ENCODE data around the gene LILRB1.
"Not testable (repeated sequence)": the region's sequence is repeated elsewhere in the genome, so short reads cannot be mapped to it uniquely, and the experiment has no call there.

Gene LILRB1

DNA sequence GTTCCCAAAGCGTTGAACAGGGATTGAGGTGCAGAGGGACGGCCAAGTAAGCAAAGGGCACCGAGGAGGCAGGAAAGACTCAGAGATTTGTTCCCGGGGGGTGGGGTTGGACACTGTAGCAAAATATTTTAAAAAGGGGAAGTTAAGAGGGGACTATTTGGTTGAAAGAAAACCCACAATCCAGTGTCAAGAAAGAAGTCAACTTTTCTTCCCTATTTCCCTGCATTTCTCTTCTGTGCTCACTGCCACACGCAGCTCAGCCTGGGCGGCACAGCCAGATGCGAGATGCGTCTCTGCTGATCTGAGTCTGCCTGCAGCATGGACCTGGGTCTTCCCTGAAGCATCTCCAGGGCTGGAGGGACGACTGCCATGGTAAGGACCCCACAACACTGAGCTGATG is at the start of gene LILRB1:
Gene LILRB1 (plus strand): TSS at position 223 of the 400 bp plus-strand sequence. CDS start 590 bp downstream, outside the sequence.
- peaks cover 62% of the 10 kb centered on the region for H3K4me1 ChIP-seq (ENCODE audit: insufficient read depth, low read length, poor library complexity, severe bottlenecking)
- not testable (repeated sequence) for H3K27me3 ChIP-seq (ENCODE audit: insufficient read depth, low read length, poor library complexity, severe bottlenecking); H3K36me3 ChIP-seq (ENCODE audit: insufficient read depth, low read length); H3F3A ChIP-seq (ENCODE audit: low read depth); H4K20me1 ChIP-seq (ENCODE audit: insufficient read depth, low read length, poor library complexity, severe bottlenecking); H3K9me3 ChIP-seq (ENCODE audit: insufficient read depth, low read depth, low read length); H3K9me2 ChIP-seq (replicated peaks; ENCODE audit: low read depth, low read length); H3K79me2 ChIP-seq (ENCODE audit: insufficient read depth, low read length)
- peak within 1 kb of the TSS; percentile 40 for H3K9ac ChIP-seq (ENCODE audit: low read depth, low read length, poor library complexity, severe bottlenecking)
- peak within 1 kb of the TSS; percentile 70; the same call in 1 of the 2 replicates for H2AFZ ChIP-seq (ENCODE audit: low read length)
- H3K4me2 ChIP-seq (ENCODE audit: low read depth, low read length, poor library complexity, severe bottlenecking), result peak within 1 kb of the TSS; percentile 71
- H3K4me3 ChIP-seq (ENCODE audit: low read length, poor library complexity, severe bottlenecking), result peak within 1 kb of the TSS; percentile 48

DNA sequence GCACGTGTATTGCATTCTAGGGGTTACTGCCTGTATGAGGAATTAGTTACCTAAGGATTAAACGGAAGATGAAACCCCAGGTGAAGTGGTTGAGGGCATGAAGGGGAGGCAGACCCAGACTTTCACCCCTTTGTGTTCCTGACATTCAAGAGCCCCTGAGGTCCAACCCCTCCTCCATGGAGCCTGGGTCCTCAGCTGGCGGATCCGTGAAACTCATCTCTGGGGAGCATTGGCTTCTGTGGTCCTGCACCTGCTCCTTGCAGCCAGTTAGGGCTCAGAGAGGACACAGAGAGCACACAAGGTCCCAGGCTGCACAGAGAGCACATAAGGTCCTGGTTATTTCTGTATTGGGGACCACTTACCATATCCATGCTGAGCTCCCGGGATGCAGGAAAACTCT is 43.9 kb upstream of the LILRB1 start:
- Histone ChIP-seq H3K4me1 (ENCODE audit: insufficient read depth, low read length, poor library complexity, severe bottlenecking) (no peaks in the 10 kb centered on the region), H3K4me3 (ENCODE audit: low read length, poor library complexity, severe bottlenecking) (no peak overlapping the region), H3K9ac (ENCODE audit: low read depth, low read length, poor library complexity, severe bottlenecking) (no peak overlapping the region), H3K36me3 (ENCODE audit: insufficient read depth, low read length) (no peaks in the 10 kb centered on the region), H4K20me1 (ENCODE audit: insufficient read depth, low read length, poor library complexity, severe bottlenecking) (no peaks in the 10 kb centered on the region), H3K27me3 (ENCODE audit: insufficient read depth, low read length, poor library complexity, severe bottlenecking) (no peaks in the 10 kb centered on the region), H3K4me2 (ENCODE audit: low read depth, low read length, poor library complexity, severe bottlenecking) (no peak overlapping the region), H3F3A (ENCODE audit: low read depth) (no peaks in the 10 kb centered on the region), H2AFZ (ENCODE audit: low read length) (no peak overlapping the region), H3K9me3 (ENCODE audit: insufficient read depth, low read depth, low read length) (no peaks in the 10 kb centered on the region), H3K79me2 (ENCODE audit: insufficient read depth, low read length) (no peaks in the 10 kb centered on the region), H3K9me2 (replicated peaks; ENCODE audit: low read depth, low read length) (no peaks in the 10 kb centered on the region)
- TF ChIP-seq, protein P1, sequence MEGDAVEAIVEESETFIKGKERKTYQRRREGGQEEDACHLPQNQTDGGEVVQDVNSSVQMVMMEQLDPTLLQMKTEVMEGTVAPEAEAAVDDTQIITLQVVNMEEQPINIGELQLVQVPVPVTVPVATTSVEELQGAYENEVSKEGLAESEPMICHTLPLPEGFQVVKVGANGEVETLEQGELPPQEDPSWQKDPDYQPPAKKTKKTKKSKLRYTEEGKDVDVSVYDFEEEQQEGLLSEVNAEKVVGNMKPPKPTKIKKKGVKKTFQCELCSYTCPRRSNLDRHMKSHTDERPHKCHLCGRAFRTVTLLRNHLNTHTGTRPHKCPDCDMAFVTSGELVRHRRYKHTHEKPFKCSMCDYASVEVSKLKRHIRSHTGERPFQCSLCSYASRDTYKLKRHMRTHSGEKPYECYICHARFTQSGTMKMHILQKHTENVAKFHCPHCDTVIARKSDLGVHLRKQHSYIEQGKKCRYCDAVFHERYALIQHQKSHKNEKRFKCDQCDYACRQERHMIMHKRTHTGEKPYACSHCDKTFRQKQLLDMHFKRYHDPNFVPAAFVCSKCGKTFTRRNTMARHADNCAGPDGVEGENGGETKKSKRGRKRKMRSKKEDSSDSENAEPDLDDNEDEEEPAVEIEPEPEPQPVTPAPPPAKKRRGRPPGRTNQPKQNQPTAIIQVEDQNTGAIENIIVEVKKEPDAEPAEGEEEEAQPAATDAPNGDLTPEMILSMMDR (conservative IDR thresholded peaks at IDR 0.05; ENCODE audit: low read length), result no peak
- TF ChIP-seq EZH2phosphoT487 (IDR thresholded peaks at IDR 0.05; ENCODE audit: borderline replicate concordance), result no peak

- H3K4me3 ChIP-seq (ENCODE audit: low read length, poor library complexity, severe bottlenecking), result no peak overlapping the region
- no peaks in the 10 kb centered on the region for H3K79me2 ChIP-seq (ENCODE audit: insufficient read depth, low read length)
- H2AFZ ChIP-seq (ENCODE audit: low read length), result no peak overlapping the region
- TF ChIP-seq, protein P1 (conservative IDR thresholded peaks at IDR 0.05; ENCODE audit: low read length), result no peak
- no peak for TF ChIP-seq EZH2phosphoT487 (IDR thresholded peaks at IDR 0.05; ENCODE audit: borderline replicate concordance)
- no peaks in the 10 kb centered on the region for H3K9me3 ChIP-seq (ENCODE audit: insufficient read depth, low read depth, low read length)
- no peaks in the 10 kb centered on the region for H3K9me2 ChIP-seq (replicated peaks; ENCODE audit: low read depth, low read length)
- no peaks in the 10 kb centered on the region for H3K4me1 ChIP-seq (ENCODE audit: insufficient read depth, low read length, poor library complexity, severe bottlenecking)
- H3F3A ChIP-seq (ENCODE audit: low read depth), result no peaks in the 10 kb centered on the region
- H3K27me3 ChIP-seq (ENCODE audit: insufficient read depth, low read length, poor library complexity, severe bottlenecking), result no peaks in the 10 kb centered on the region
- H4K20me1 ChIP-seq (ENCODE audit: insufficient read depth, low read length, poor library complexity, severe bottlenecking), result no peaks in the 10 kb centered on the region
- no peak overlapping the region for H3K4me2 ChIP-seq (ENCODE audit: low read depth, low read length, poor library complexity, severe bottlenecking)
- no peak overlapping the region for H3K9ac ChIP-seq (ENCODE audit: low read depth, low read length, poor library complexity, severe bottlenecking)
- no peaks in the 10 kb centered on the region for H3K36me3 ChIP-seq (ENCODE audit: insufficient read depth, low read length)
Measured at GRCh38 chr19:54587026-54587425, 43.3 kb upstream of the LILRB1 start.

DNA sequence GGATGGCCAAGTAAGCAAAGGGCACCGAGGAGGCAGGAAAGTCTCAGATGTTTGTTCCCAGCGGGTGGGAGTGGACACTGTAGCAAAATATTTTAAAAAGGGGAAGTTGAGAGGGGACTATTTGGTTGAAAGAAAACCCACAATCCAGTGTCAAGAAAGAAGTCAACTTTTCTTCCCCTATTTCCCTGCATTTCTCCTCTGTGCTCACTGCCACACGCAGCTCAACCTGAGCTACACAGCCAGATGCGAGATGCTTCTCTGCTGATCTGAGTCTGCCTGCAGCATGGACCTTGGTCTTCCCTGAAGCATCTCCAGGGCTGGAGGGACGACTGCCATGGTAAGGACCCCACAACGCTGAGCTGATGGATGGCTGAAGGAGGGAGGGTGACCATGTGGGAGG is 36.8 kb upstream of the LILRB1 start, which contains the start of gene LILRA1:
Gene LILRA1 (plus strand): TSS at position 188 of the 400 bp plus-strand sequence. CDS start 613 bp downstream, outside the sequence.
- H3K4me1 ChIP-seq (ENCODE audit: insufficient read depth, low read length, poor library complexity, severe bottlenecking); H3K27me3 ChIP-seq (ENCODE audit: insufficient read depth, low read length, poor library complexity, severe bottlenecking); H4K20me1 ChIP-seq (ENCODE audit: insufficient read depth, low read length, poor library complexity, severe bottlenecking); H3F3A ChIP-seq (ENCODE audit: low read depth); H3K4me2 ChIP-seq (ENCODE audit: low read depth, low read length, poor library complexity, severe bottlenecking); H2AFZ ChIP-seq (ENCODE audit: low read length); H3K4me3 ChIP-seq (ENCODE audit: low read length, poor library complexity, severe bottlenecking); H3K9me2 ChIP-seq (replicated peaks; ENCODE audit: low read depth, low read length); H3K9ac ChIP-seq (ENCODE audit: low read depth, low read length, poor library complexity, severe bottlenecking); H3K36me3 ChIP-seq (ENCODE audit: insufficient read depth, low read length); H3K79me2 ChIP-seq (ENCODE audit: insufficient read depth, low read length); H3K9me3 ChIP-seq (ENCODE audit: insufficient read depth, low read depth, low read length): not testable (repeated sequence)

- not testable (repeated sequence) for H3K9me2 ChIP-seq (replicated peaks; ENCODE audit: low read depth, low read length); H3K9ac ChIP-seq (ENCODE audit: low read depth, low read length, poor library complexity, severe bottlenecking); H3K4me1 ChIP-seq (ENCODE audit: insufficient read depth, low read length, poor library complexity, severe bottlenecking); H3K4me3 ChIP-seq (ENCODE audit: low read length, poor library complexity, severe bottlenecking); H3K36me3 ChIP-seq (ENCODE audit: insufficient read depth, low read length); H3K4me2 ChIP-seq (ENCODE audit: low read depth, low read length, poor library complexity, severe bottlenecking); H3K9me3 ChIP-seq (ENCODE audit: insufficient read depth, low read depth, low read length); H4K20me1 ChIP-seq (ENCODE audit: insufficient read depth, low read length, poor library complexity, severe bottlenecking); H3F3A ChIP-seq (ENCODE audit: low read depth); H3K79me2 ChIP-seq (ENCODE audit: insufficient read depth, low read length); H3K27me3 ChIP-seq (ENCODE audit: insufficient read depth, low read length, poor library complexity, severe bottlenecking); H2AFZ ChIP-seq (ENCODE audit: low read length)
Measured at GRCh38 chr19:54593931-54594626, 36.2 kb upstream of the LILRB1 start.

Measured in Loucy (cell line).